WTC11 (cell line): Measurements from ENCODE around the gene ARF6. TPM values are rescaled to one million over a fixed set of nuclear protein-coding genes. Genes with fewer than 3 reads are reported as not detected.

Source experiments
- ATAC-seq: fragments of 200-7000 bp; cut with Tn5 transposase; 2 replicates; pipeline ENCODE4 v1.10.0; 2021; ENCODE audit warnings: mild to moderate bottlenecking, moderate library complexity
- CTCF ChIA-PET: fragments of 300-600 bp; sonication (Branson Sonifier 250); formaldehyde crosslinking; loops from one replicate; lab custom pipeline; 2021; ENCODE audit warnings: antibody characterized with exemption; lab: Charles Lee
- POLR2A ChIA-PET: fragments of 350-600 bp; sonication (Branson Sonifier 250); formaldehyde crosslinking; loops from one replicate; lab custom pipeline; 2021; ENCODE audit warnings: antibody characterized with exemption; lab: Charles Lee
- DNase-seq: peaks from one replicate; pipeline ENCODE4 v3.0.0; 2021; ENCODE audit warnings: low spot score
- H3K27ac Mint-ChIP-seq: 2 replicates; pipeline ENCODE4 v1.8.0; 2021; ENCODE audit warnings: mixed read lengths
- H3K27me3 Mint-ChIP-seq: 2 replicates; pipeline ENCODE4 v1.8.0; 2021; ENCODE audit warnings: low read depth, mild to moderate bottlenecking, moderate library complexity, mixed read lengths
- H3K36me3 Mint-ChIP-seq: 2 replicates; pipeline ENCODE4 v1.8.0; 2021; ENCODE audit warnings: mixed read lengths
- H3K4me1 Mint-ChIP-seq: 2 replicates; pipeline ENCODE4 v1.8.0; 2022; ENCODE audit warnings: mixed read lengths
- H3K4me3 Mint-ChIP-seq: 2 replicates; pipeline ENCODE4 v1.8.0; 2021; ENCODE audit warnings: mild to moderate bottlenecking, moderate library complexity, mixed read lengths
- H3K9me3 Mint-ChIP-seq: 2 replicates; pipeline ENCODE4 v1.8.0; 2021; ENCODE audit warnings: mixed read lengths
- CBFB ChIP-seq: sonication (generic); formaldehyde crosslinking; IDR thresholded peaks from 2 replicates; pipeline ENCODE4 v1.8.1; 2022; ENCODE audit warnings: mild to moderate bottlenecking, low read depth, missing genetic modification reagents
- CDX4 ChIP-seq: fragments of 250-450 bp; sonication (Bioruptor Pico); IDR thresholded peaks from 2 replicates; pipeline ENCODE4 v1.9.0; 2021; ENCODE audit warnings: moderate library complexity, mild to moderate bottlenecking, inconsistent platforms, borderline replicate concordance
- CREM ChIP-seq: sonication (generic); formaldehyde crosslinking; IDR thresholded peaks from 2 replicates; pipeline ENCODE4 v1.8.1; 2022; ENCODE audit warnings: mild to moderate bottlenecking, missing genetic modification reagents, moderate library complexity
- ESRRA ChIP-seq: sonication (generic); formaldehyde crosslinking; IDR thresholded peaks from 2 replicates; pipeline ENCODE4 v1.8.1; 2022; ENCODE audit warnings: mild to moderate bottlenecking, missing genetic modification reagents, borderline replicate concordance
- ETV6 ChIP-seq: sonication (generic); formaldehyde crosslinking; IDR thresholded peaks from 2 replicates; pipeline ENCODE4 v1.8.1; 2022; ENCODE audit warnings: mild to moderate bottlenecking, missing genetic modification reagents
- GABPB1 ChIP-seq: sonication (generic); formaldehyde crosslinking; IDR thresholded peaks from 2 replicates; pipeline ENCODE4 v1.8.1; 2023; ENCODE audit warnings: mild to moderate bottlenecking, missing genetic modification reagents
- JAZF1 ChIP-seq: fragments of 250-450 bp; sonication (Bioruptor Pico); IDR thresholded peaks from 2 replicates; pipeline ENCODE4 v1.9.0; 2021; ENCODE audit warnings: moderate library complexity, mild to moderate bottlenecking, inconsistent platforms
- MXD4 ChIP-seq: fragments of 250-450 bp; sonication (Bioruptor Pico); IDR thresholded peaks from 2 replicates; pipeline ENCODE4 v1.8.0; 2021; ENCODE audit warnings: mild to moderate bottlenecking, moderate library complexity, borderline replicate concordance
- NFE2L1 ChIP-seq: sonication (generic); formaldehyde crosslinking; IDR thresholded peaks from 2 replicates; pipeline ENCODE4 v1.8.1; 2023; ENCODE audit warnings: missing genetic modification reagents
- NR1H2 ChIP-seq: sonication (generic); formaldehyde crosslinking; IDR thresholded peaks from 2 replicates; pipeline ENCODE4 v1.9.0; 2021; ENCODE audit warnings: mild to moderate bottlenecking, moderate library complexity, missing genetic modification reagents
- PRDM15 ChIP-seq: sonication (generic); formaldehyde crosslinking; IDR thresholded peaks from 2 replicates; pipeline ENCODE4 v1.8.0; 2022; ENCODE audit warnings: missing genetic modification reagents
- USF1 ChIP-seq: sonication (generic); formaldehyde crosslinking; IDR thresholded peaks from 2 replicates; pipeline ENCODE4 v1.8.0; 2022; ENCODE audit warnings: mild to moderate bottlenecking, missing genetic modification reagents
- USF2 ChIP-seq: sonication (generic); formaldehyde crosslinking; IDR thresholded peaks from 2 replicates; pipeline ENCODE4 v1.8.1; 2023; ENCODE audit warnings: mild to moderate bottlenecking, missing genetic modification reagents, moderate library complexity
- ZNF232 ChIP-seq: sonication (generic); formaldehyde crosslinking; IDR thresholded peaks from 2 replicates; pipeline ENCODE4 v1.8.0; 2022; ENCODE audit warnings: mild to moderate bottlenecking, missing genetic modification reagents
- total RNA-seq: library from RNA; stranded (reverse); gene quantifications from 3 replicates; pipeline ENCODE4 v1.2.3, GENCODE V29; 2021
- TF ChIP-seq, protein P1 (sequence below): sonication (generic); formaldehyde crosslinking; IDR thresholded peaks from 2 replicates; pipeline ENCODE4 v1.8.1; 2022; ENCODE audit warnings: mild to moderate bottlenecking, missing genetic modification reagents, moderate library complexity, borderline replicate concordance
- TF ChIP-seq, protein P2 (sequence below): sonication (generic); formaldehyde crosslinking; IDR thresholded peaks from 2 replicates; pipeline ENCODE4 v1.8.0; 2022; ENCODE audit warnings: mild to moderate bottlenecking, missing genetic modification reagents
- TF ChIP-seq, protein P3 (sequence below): fragments of 250-450 bp; sonication (Bioruptor Pico); IDR thresholded peaks from 2 replicates; pipeline ENCODE4 v2.1.2; 2022; ENCODE audit warnings: mild to moderate bottlenecking, moderate library complexity
- TF ChIP-seq, protein P4 (sequence below): sonication (generic); formaldehyde crosslinking; IDR thresholded peaks from 2 replicates; pipeline ENCODE4 v1.8.1; 2022; ENCODE audit warnings: low read depth, missing genetic modification reagents, borderline replicate concordance
- TF ChIP-seq, protein P5 (sequence below): sonication (generic); formaldehyde crosslinking; IDR thresholded peaks from 2 replicates; pipeline ENCODE4 v1.8.1; 2022; ENCODE audit warnings: low read depth, mild to moderate bottlenecking, moderate library complexity, missing genetic modification reagents, borderline replicate concordance
- TF ChIP-seq, protein P6 (sequence below): sonication (generic); formaldehyde crosslinking; IDR thresholded peaks from 2 replicates; pipeline ENCODE4 v1.8.1; 2022; ENCODE audit warnings: mild to moderate bottlenecking, moderate library complexity, missing genetic modification reagents

ARF6 gene
- total RNA-seq, 1 experiment from 2014 or later, result 55.9 TPM

DNA sequence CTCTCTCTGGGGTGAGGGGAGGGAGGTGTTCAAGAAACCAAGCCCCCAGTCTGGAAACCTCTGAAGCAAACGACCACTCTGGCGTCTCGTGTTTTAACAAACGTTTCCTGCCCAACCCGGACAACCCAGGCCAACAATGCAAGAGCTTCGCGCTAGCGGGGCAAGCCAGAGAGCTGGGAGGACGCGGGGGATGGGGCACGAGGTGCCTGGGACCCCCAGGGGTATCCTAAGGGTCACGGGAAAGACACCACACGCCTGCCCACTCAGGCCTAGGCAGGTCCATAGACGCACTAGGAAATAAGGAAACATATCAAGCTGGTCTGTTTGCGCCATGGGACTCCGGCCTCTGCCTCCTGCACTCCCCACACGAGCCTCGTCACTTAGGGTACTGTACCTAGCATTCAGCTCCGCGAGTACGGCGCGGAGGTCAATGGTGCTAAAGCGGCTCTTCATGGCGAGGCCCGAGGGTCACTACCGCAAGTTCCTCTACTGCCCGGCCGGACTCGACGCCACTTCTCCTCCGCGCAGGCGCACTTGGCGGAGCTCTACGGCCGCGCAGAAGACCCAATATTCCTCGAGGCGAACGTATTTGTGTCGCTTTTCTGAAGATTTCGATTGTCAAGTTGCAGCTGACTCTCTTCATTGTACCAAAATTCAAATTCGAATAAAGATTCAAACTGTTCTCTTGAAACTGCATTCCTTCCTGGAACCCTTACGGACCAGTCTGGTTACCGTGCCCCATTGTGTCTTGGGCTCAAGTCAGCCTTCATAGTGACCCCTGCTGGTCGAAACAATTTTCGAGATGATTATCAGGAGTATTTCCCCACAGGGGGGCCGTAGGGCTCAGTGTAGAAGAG, 40.4 kb upstream of the ARF6 start, which contains the start of gene NEMF (continued):
- TF ChIP-seq, protein P1, sequence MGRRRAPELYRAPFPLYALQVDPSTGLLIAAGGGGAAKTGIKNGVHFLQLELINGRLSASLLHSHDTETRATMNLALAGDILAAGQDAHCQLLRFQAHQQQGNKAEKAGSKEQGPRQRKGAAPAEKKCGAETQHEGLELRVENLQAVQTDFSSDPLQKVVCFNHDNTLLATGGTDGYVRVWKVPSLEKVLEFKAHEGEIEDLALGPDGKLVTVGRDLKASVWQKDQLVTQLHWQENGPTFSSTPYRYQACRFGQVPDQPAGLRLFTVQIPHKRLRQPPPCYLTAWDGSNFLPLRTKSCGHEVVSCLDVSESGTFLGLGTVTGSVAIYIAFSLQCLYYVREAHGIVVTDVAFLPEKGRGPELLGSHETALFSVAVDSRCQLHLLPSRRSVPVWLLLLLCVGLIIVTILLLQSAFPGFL (CRISPR knock-in tag), result 0 out of 2 replicates have a peak, but pooled peaks have one; percentile 48
- TF ChIP-seq NFE2L1 (CRISPR knock-in tag), result peak; percentile 55; the same call in 1 of the 2 replicates
- TF ChIP-seq ETV6 (CRISPR knock-in tag), result no peak; the same call in none of the 2 replicates
- TF ChIP-seq JAZF1 (CRISPR knock-in tag), result no peak
- peak; percentile 56; the same call in 1 of the 2 replicates for TF ChIP-seq ESRRA (CRISPR knock-in tag)
- TF ChIP-seq, protein P2, sequence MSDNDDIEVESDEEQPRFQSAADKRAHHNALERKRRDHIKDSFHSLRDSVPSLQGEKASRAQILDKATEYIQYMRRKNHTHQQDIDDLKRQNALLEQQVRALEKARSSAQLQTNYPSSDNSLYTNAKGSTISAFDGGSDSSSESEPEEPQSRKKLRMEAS (CRISPR knock-in tag), result peak; percentile 90
- TF ChIP-seq USF1 (CRISPR knock-in tag), result no peak
- TF ChIP-seq, protein P3, sequence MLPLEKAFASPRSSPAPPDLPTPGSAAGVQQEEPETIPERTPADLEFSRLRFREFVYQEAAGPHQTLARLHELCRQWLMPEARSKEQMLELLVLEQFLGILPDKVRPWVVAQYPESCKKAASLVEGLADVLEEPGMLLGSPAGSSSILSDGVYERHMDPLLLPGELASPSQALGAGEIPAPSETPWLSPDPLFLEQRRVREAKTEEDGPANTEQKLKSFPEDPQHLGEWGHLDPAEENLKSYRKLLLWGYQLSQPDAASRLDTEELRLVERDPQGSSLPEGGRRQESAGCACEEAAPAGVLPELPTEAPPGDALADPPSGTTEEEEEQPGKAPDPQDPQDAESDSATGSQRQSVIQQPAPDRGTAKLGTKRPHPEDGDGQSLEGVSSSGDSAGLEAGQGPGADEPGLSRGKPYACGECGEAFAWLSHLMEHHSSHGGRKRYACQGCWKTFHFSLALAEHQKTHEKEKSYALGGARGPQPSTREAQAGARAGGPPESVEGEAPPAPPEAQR (CRISPR knock-in tag), result no peak
- no peak for TF ChIP-seq USF2
- no peak for TF ChIP-seq NR1H2 (CRISPR knock-in tag)
- TF ChIP-seq GABPB1 (CRISPR knock-in tag), result 0 out of 2 replicates have a peak, but pooled peaks have one; percentile 19

DNA sequence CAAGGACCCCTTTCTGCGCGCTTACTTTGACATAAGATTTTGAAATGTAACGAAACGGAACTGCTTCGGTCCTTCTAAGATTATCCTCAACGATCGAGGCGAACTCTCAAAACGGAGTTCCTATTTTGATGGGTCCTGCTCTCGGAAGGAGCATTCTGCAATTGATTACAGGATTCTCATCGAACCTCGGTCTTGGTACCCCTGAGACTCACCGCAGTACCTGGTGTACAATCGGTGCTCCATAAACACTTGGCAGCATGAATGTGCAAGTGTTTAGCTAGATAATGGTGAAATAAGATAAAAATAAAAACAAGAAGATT, 39.8 kb upstream of the ARF6 start:
- peaks cover 23% of the 10 kb centered on the region for H3K36me3 Mint-ChIP-seq
- H3K4me3 Mint-ChIP-seq, result peak overlapping the region; percentile 95
- ATAC-seq (peak; percentile 4; the same call in 1 of the 2 replicates), DNase-seq (no peak)
- H3K9me3 Mint-ChIP-seq, result no peaks in the 10 kb centered on the region
- ChIA-PET CTCF (interaction anchor here (0.6 to 2.7 kb wide), 27 partner anchors 8 to 459 kb away, joined by 3 to 86 read pairs (median 4); partner anchors contain the start of genes DMAC2L, DNAAF2, KLHDC1 and L2HGDH), POLR2A (interaction anchor here (1.0 to 1.9 kb wide), 4 partner anchors 9 to 229 kb away, joined by 3 to 22 read pairs (median 8); partner anchors contain the start of gene KLHDC2)
- H3K4me1 Mint-ChIP-seq, result peaks cover 10% of the 10 kb centered on the region
- H3K27me3 Mint-ChIP-seq, result no peaks in the 10 kb centered on the region
- H3K27ac Mint-ChIP-seq, result peak overlapping the region; percentile 95; the same call in 1 of the 2 replicates
- no peak for TF ChIP-seq PRDM15 (CRISPR knock-in tag)
- TF ChIP-seq CREM, result no peak
- no peak for TF ChIP-seq MXD4 (CRISPR knock-in tag)
- TF ChIP-seq, protein P4, sequence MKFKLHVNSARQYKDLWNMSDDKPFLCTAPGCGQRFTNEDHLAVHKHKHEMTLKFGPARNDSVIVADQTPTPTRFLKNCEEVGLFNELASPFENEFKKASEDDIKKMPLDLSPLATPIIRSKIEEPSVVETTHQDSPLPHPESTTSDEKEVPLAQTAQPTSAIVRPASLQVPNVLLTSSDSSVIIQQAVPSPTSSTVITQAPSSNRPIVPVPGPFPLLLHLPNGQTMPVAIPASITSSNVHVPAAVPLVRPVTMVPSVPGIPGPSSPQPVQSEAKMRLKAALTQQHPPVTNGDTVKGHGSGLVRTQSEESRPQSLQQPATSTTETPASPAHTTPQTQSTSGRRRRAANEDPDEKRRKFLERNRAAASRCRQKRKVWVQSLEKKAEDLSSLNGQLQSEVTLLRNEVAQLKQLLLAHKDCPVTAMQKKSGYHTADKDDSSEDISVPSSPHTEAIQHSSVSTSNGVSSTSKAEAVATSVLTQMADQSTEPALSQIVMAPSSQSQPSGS, result no peak
- no peak for TF ChIP-seq ZNF232 (CRISPR knock-in tag)
- TF ChIP-seq CBFB (CRISPR knock-in tag), result no peak
- TF ChIP-seq NFE2L1 (CRISPR knock-in tag), result no peak
- no peak for TF ChIP-seq CDX4 (CRISPR knock-in tag)
- no peak for TF ChIP-seq USF1 (CRISPR knock-in tag)
- TF ChIP-seq, protein P5, sequence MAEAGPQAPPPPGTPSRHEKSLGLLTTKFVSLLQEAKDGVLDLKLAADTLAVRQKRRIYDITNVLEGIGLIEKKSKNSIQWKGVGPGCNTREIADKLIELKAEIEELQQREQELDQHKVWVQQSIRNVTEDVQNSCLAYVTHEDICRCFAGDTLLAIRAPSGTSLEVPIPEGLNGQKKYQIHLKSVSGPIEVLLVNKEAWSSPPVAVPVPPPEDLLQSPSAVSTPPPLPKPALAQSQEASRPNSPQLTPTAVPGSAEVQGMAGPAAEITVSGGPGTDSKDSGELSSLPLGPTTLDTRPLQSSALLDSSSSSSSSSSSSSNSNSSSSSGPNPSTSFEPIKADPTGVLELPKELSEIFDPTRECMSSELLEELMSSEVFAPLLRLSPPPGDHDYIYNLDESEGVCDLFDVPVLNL (CRISPR knock-in tag), result no peak
- TF ChIP-seq, protein P6, sequence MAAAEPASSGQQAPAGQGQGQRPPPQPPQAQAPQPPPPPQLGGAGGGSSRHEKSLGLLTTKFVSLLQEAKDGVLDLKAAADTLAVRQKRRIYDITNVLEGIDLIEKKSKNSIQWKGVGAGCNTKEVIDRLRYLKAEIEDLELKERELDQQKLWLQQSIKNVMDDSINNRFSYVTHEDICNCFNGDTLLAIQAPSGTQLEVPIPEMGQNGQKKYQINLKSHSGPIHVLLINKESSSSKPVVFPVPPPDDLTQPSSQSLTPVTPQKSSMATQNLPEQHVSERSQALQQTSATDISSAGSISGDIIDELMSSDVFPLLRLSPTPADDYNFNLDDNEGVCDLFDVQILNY (CRISPR knock-in tag), result no peak
